Parathyroid adenoma (tissue), 2 donors: ENCODE measurements around the gene DEPDC4.

Source experiments
- H2AFZ ChIP-seq: fragments of 300-600 bp; sonication (generic); one replicate; pipeline ENCODE4 v1.7.0; 2017; ENCODE audit warnings: antibody characterized with exemption, mild to moderate bottlenecking
- H3K27ac ChIP-seq: fragments of 300-600 bp; sonication (generic); one replicate; pipeline ENCODE4 v1.7.0; 2017
- H3K27me3 ChIP-seq: fragments of 300-600 bp; sonication (generic); one replicate; pipeline ENCODE4 v1.7.0; 2017; ENCODE audit warnings: low read length; ENCODE audit not compliant: control insufficient read depth, insufficient read depth
- H3K36me3 ChIP-seq: fragments of 300-600 bp; sonication (generic); one replicate; pipeline ENCODE4 v1.7.0; 2017; ENCODE audit warnings: low read length; ENCODE audit not compliant: control insufficient read depth, insufficient read depth
- H3K4me1 ChIP-seq: fragments of 300-600 bp; sonication (generic); one replicate; pipeline ENCODE4 v1.7.0; 2017; ENCODE audit warnings: control low read depth
- H3K4me2 ChIP-seq: fragments of 300-600 bp; sonication (generic); one replicate; pipeline ENCODE4 v1.7.0; 2017; ENCODE audit warnings: low read length
- H3K4me3 ChIP-seq: fragments of 300-600 bp; sonication (generic); one replicate; pipeline ENCODE4 v1.7.0; 2017; ENCODE audit warnings: low read depth, low read length
- H3K79me2 ChIP-seq: fragments of 300-600 bp; sonication (generic); one replicate; pipeline ENCODE4 v1.7.0; 2017; ENCODE audit warnings: control low read depth
- H3K9ac ChIP-seq: fragments of 300-600 bp; sonication (generic); one replicate; pipeline ENCODE4 v1.7.0; 2017; ENCODE audit warnings: mild to moderate bottlenecking
- H3K9me3 ChIP-seq: fragments of 300-600 bp; sonication (generic); one replicate; pipeline ENCODE4 v1.7.0; 2017; ENCODE audit warnings: low read length; ENCODE audit not compliant: control insufficient read depth
- CTCF ChIP-seq: fragments of 300-600 bp; sonication (generic); IDR thresholded peaks from one replicate; pipeline ENCODE4 v1.7.0; 2017; ENCODE audit warnings: antibody characterized with exemption, mild to moderate bottlenecking
- donor health status: primary hyperparathyroidism.

DEPDC4 gene

GRCh38 chr12:100197486-100197885 is 69.4 kb downstream of the DEPDC4 start:
- peaks cover 4% of the 10 kb centered on the region for H3K4me1 ChIP-seq
- H3K9ac ChIP-seq: no peak overlapping the region
- H3K36me3 ChIP-seq: no peaks in the 10 kb centered on the region
- H3K4me3 ChIP-seq: no peak overlapping the region
- no peaks in the 10 kb centered on the region for H3K9me3 ChIP-seq
- no peak overlapping the region for H3K4me2 ChIP-seq
- no peak overlapping the region for H2AFZ ChIP-seq
- no peak for TF ChIP-seq CTCF
- no peaks in the 10 kb centered on the region for H3K27me3 ChIP-seq
- no peak overlapping the region for H3K27ac ChIP-seq
- peaks cover 18% of the 10 kb centered on the region for H3K79me2 ChIP-seq

- Histone ChIP-seq H3K79me2 (peaks cover 4% of the 10 kb centered on the region), H3K4me2 (no peak overlapping the region), H3K27me3 (no peaks in the 10 kb centered on the region), H3K4me1 (no peaks in the 10 kb centered on the region), H3K9ac (no peak overlapping the region), H3K9me3 (no peaks in the 10 kb centered on the region), H2AFZ (no peak overlapping the region), H3K27ac (no peak overlapping the region), H3K36me3 (no peaks in the 10 kb centered on the region), H3K4me3 (no peak overlapping the region)
- no peak for TF ChIP-seq CTCF
These were observed 73.8 kb downstream of the DEPDC4 start for GRCh38 chr12:100193085-100193484.
